Skin epidermis (tissue), 12 donors: ENCODE data around the gene ADIPOR2.

Experiments used
- H3K27ac ChIP-seq, 21 experiments: fragments of 200-600 bp; sonication (generic) in 11 of 21; one replicate each; pipeline ENCODE4 v1.5.0; 2020; ENCODE audit warnings: mild to moderate bottlenecking in 3 of 21, inconsistent platforms in 2 of 21, moderate library complexity in 2 of 21
- H3K4me3 ChIP-seq, 7 experiments: fragments of 200-600 bp; sonication (generic) in 2 of 7; one replicate each; pipeline ENCODE4 v1.5.0; 2020; ENCODE audit warnings: inconsistent platforms in 2 of 7, mild to moderate bottlenecking in 2 of 7, moderate library complexity in 1 of 7

ADIPOR2 gene

DNA sequence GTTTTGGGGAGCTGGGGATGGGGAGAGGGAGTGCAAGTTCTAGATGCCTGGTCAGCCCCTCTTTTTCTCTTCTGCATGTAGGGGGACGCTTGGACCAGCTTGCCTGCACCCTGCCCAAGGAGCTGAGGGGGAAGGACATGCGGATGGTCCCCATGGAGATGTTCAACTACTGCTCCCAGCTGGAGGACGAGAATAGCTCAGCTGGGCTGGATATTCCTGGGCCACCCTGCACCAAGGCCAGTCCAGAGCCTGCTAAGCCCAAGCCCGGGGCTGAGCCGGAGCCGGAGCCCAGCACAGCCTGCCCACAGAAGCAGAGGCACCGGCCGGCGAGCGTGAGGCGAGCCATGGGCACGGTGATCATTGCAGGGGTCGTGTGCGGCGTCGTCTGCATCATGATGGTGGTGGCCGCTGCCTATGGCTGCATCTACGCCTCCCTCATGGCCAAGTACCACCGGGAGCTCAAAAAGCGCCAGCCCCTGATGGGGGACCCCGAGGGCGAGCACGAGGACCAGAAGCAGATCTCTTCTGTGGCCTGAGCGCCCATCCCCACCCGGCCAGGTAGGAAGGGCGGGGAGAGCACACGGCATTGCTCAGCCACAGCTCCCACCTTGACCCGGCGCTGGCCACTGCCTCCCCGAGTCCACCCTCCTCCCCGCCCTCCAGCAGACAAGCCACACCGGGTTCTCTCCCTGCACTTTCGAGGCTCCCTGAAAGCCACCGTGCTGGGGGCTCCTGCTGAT lies 143.5 kb downstream of the ADIPOR2 start:
- no peak overlapping the region for H3K4me3 ChIP-seq
- H3K27ac ChIP-seq: no peak overlapping the region

DNA sequence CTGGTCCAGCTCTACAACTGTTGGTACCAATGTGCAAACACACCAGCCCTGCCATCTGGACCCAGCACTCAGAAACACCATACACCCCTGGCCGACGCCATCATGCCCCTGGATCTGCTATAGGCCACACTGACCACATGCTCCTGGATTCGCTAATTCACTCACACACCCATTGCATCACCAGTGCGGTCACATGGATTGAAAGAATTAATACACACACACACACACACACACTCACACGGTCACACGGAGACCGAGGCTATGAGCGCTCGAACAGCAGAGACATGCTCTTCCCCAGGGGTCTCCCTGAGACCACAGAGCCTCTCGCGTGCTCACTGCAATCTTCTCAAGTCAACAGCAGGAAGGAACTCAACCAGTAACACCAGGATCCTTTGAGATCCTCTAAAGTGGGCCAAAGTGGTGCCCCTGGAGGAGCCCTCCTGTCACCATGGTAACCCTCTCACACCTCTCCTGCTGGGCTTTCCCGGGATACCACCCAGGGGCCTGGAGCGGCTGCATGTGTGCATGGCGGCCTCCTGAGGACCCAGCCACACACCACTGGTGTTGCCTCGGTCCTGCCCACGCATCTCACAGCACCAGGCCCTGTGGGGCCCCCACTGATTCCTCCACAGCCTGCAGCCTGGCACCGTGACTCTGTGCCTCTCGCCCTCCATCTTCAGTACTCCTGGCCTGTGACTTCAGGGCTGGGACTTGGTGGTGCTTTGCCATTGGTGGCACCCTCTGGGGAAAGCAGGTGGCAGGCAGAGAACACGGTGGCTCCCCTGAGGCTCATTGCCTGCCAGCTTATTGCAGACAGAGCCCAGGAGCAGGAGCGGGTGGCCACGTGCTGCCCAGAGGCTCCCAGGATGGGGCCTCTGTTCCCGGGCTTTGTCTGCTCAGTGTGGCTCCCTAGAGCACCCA lies 144.6 kb downstream of the ADIPOR2 start:
- Histone ChIP-seq H3K4me3 (no peak overlapping the region), H3K27ac (no peak overlapping the region)

DNA sequence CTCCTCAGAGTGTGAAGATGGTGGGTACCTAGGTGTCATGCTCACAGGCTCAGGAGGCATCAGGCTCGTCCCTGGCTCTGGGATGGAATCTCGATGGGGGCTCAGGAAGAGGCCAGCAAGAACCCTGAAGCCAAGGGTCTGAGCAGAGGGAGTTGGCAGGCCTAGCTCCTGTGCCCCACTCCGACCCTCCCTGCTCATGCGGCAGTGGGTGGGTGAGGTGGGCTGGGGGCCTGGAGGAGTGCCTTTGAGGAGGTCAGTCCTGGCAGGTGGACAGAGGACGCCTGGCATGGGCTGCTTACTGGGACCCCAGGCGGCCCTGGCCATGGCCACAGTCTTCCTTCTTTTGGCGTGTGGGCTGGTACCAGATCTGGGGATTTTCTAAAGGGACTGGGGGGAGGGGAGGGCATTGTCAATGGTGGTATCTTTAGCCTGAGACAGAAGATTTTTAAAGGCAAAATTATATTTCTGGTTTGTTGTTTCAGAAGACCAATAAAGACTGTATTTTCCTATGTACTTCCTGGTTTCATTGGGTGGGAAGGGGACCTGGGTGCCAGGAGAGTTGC lies 145.5 kb downstream of the ADIPOR2 start:
- no peak overlapping the region for H3K4me3 ChIP-seq
- H3K27ac ChIP-seq: no peak overlapping the region

DNA sequence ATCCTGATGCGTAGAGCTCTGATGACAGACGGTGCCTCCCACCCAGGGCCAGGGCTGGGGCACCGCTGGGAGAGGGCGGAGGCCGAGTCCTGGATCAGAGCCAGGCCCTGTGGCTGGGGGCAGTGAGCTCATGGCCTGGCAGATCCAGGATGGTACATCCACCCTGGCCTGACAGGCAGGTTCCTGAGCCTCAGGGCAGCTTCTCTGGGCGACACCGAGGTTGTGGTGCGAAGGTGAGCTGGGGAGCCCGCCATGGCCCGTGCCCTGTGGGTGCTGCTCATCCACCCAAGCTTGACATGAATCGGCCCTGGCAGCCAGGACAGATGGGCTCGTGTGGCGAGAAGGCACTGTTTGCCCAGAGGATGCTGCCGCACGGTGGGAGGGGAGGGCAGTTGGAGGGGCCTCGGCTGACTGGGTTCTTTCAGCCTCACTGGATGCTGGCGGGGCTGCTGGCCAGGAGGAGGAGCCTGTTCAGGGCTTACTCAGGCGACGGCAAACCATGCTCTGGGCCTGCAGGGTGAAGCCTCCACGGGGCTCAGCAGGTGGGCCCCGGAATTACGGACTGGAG lies 146.1 kb downstream of the ADIPOR2 start:
- Histone ChIP-seq H3K4me3 (no peak overlapping the region), H3K27ac (no peak overlapping the region)

DNA sequence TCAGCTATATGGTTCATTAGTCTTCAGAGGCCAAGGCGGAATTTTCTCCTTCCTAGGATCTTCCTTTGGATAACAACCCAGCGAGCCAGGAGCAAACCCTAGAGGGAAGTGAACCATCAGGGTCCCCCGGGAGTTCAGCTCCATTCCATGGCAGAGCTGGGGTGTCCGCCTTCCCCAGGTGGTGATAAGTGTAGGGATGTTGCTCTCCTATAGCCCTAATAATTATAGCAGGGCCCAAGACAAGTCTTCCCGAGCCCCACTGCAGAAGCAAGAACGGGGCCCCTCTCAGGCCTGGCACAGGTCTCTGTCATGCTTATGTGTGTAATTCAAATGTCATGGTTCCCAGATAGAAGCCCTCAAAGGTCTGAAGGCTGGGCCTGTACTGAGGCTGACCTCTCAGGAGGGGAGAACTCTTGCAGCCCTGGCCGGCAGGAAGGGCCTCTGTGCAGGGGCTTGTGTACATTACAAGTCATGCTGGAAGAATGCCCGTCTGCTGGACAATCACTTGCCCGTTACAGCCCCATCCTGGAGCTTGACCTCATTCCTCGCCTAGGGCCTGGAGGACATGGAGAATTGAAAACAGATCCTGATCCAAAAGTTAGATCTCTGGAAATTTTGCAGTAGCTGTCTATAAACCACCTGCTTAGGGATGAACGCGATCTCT lies 146.8 kb downstream of the ADIPOR2 start:
- H3K4me3 ChIP-seq: no peak overlapping the region
- H3K27ac ChIP-seq: no peak overlapping the region
